Measurements from ENCODE around the gene SNX19. TPM values are rescaled to one million over a fixed set of nuclear protein-coding genes. Genes with fewer than 3 reads are reported as not detected.

The SNX19 gene
- total RNA-seq, 1 donor from 2014 or later, result 52.9 TPM

GRCh38 chr11:130874955-130875531 lies 41.2 kb downstream of the SNX19 start:
- Mint-ChIP-seq H3K4me1 (no peaks in the 10 kb centered on the region), H3K9me3 (no peaks in the 10 kb centered on the region), H3K4me3 (no peak overlapping the region), H3K27me3 (no peaks in the 10 kb centered on the region), H3K27ac (no peak overlapping the region), H3K36me3 (ENCODE audit: low read depth) (peaks cover 55% of the 10 kb centered on the region)
- no peak for DNase-seq
- intact Hi-C loops (cut with micrococcal nuclease), result no loop called here

- Mint-ChIP-seq H3K36me3 (ENCODE audit: low read depth) (peaks cover 54% of the 10 kb centered on the region), H3K4me3 (no peak overlapping the region)
Observed at GRCh38 chr11:130874396-130874795, 41.9 kb downstream of the SNX19 start.

GRCh38 chr11:130873761-130874160 lies 42.5 kb downstream of the SNX19 start:
- no peak overlapping the region for H3K27ac Mint-ChIP-seq
- no peaks in the 10 kb centered on the region for H3K27me3 Mint-ChIP-seq
- intact Hi-C loops (cut with micrococcal nuclease), result no loop called here
- peaks cover 49% of the 10 kb centered on the region for H3K36me3 Mint-ChIP-seq (ENCODE audit: low read depth)
- no peaks in the 10 kb centered on the region for H3K9me3 Mint-ChIP-seq
- no peak for DNase-seq
- H3K4me3 Mint-ChIP-seq, result no peak overlapping the region
- H3K4me1 Mint-ChIP-seq, result no peaks in the 10 kb centered on the region

More at GRCh38 chr11:130874396-130874795, 41.9 kb downstream of the SNX19 start:
- Mint-ChIP-seq H3K27me3 (no peaks in the 10 kb centered on the region), H3K4me1 (no peaks in the 10 kb centered on the region), H3K9me3 (no peaks in the 10 kb centered on the region), H3K27ac (no peak overlapping the region)
- intact Hi-C loops (cut with micrococcal nuclease), result no loop called here
- DNase-seq, result no peak

GRCh38 chr11:130872981-130873380 lies 43.3 kb downstream of the SNX19 start:
- H3K27ac Mint-ChIP-seq, result no peak overlapping the region
- H3K9me3 Mint-ChIP-seq, result no peaks in the 10 kb centered on the region
- H3K4me1 Mint-ChIP-seq, result no peaks in the 10 kb centered on the region
- DNase-seq, result no peak
- intact Hi-C loops (cut with micrococcal nuclease), result no loop called here
- H3K4me3 Mint-ChIP-seq, result no peak overlapping the region
- no peaks in the 10 kb centered on the region for H3K27me3 Mint-ChIP-seq
- H3K36me3 Mint-ChIP-seq (ENCODE audit: low read depth), result peaks cover 46% of the 10 kb centered on the region

DNA sequence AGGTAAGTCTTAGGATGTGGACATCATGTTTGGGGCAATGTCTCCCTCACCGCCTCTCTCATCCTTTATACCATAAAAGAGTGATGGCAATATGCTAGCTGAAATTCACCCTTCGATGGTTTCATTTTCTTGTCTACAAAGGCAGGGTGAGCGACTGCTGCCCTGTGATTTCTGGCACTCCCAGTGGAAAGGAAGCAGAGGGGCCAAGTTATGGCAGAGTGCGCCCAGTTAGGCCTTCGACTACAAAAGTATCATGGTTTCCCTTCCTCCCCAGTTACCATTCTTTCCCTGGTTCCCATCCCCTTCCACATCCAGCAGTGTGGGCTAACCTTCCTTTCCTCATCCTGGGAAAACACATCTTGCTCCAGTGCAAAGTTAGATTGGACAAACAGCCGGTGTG lies 43.8 kb downstream of the SNX19 start:
- H3K36me3 Mint-ChIP-seq (ENCODE audit: low read depth), result peaks cover 41% of the 10 kb centered on the region

DNA sequence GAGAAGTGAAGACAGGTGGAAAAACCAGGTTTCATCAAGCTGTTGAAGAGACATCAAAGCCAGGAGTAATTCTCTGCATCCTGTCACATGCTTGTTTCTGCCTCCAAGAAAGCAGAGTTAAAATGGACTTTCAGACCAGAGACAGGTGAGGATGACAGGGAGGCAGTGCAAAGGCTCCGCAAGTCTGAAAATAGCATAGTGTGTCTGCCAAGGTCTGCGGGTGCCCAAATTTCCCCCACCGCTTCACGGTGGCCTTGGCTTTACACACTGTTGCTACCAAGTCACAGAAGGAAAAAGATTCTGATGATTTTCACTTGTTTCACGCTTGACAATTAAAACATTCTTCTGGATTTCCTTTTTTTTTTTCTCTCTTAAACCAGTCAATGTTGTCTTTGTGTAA lies 44.2 kb downstream of the SNX19 start:
- Mint-ChIP-seq H3K27ac (no peak overlapping the region), H3K4me1 (no peaks in the 10 kb centered on the region), H3K27me3 (no peaks in the 10 kb centered on the region), H3K36me3 (ENCODE audit: low read depth) (peaks cover 37% of the 10 kb centered on the region), H3K4me3 (no peak overlapping the region), H3K9me3 (no peaks in the 10 kb centered on the region)
- no peak for DNase-seq
- intact Hi-C loops (cut with micrococcal nuclease), result no loop called here

More for the DNA sequence above, 43.8 kb downstream of the SNX19 start:
- Mint-ChIP-seq H3K9me3 (no peaks in the 10 kb centered on the region), H3K27me3 (no peaks in the 10 kb centered on the region), H3K4me1 (no peaks in the 10 kb centered on the region), H3K27ac (no peak overlapping the region), H3K4me3 (no peak overlapping the region)
- intact Hi-C loops (cut with micrococcal nuclease), result no loop called here
- no peak for DNase-seq

DNA sequence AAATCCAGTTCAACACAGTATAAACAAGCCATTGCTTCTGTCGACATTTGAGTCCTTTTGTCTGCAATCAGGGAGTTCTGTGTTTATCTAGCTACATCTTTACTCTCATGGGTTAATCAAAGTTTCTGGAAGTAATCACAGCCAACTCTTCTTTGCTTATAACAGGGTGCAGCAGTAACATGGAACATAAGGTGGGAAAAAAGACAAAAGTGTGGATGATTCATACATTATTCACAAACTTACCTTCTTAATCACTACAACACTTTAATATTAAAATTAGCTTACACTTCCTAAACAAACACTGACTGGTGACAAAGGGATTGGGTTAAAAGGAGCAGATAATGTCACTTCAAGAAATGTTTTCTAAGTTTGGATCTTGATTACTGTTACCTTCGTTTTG lies 44.7 kb downstream of the SNX19 start:
- no peaks in the 10 kb centered on the region for H3K9me3 Mint-ChIP-seq

GRCh38 chr11:130868721-130869390 lies 47.4 kb downstream of the SNX19 start:
- no peaks in the 10 kb centered on the region for H3K9me3 Mint-ChIP-seq
- intact Hi-C loops (cut with micrococcal nuclease), result no loop called here
- DNase-seq, result no peak
- H3K27ac Mint-ChIP-seq, result no peak overlapping the region
- no peaks in the 10 kb centered on the region for H3K27me3 Mint-ChIP-seq
- no peaks in the 10 kb centered on the region for H3K4me1 Mint-ChIP-seq
- no peak overlapping the region for H3K4me3 Mint-ChIP-seq
- peaks cover 20% of the 10 kb centered on the region for H3K36me3 Mint-ChIP-seq (ENCODE audit: low read depth)

More for the DNA sequence above, 44.7 kb downstream of the SNX19 start:
- Mint-ChIP-seq H3K4me1 (no peaks in the 10 kb centered on the region), H3K27me3 (no peaks in the 10 kb centered on the region), H3K36me3 (ENCODE audit: low read depth) (peaks cover 33% of the 10 kb centered on the region), H3K4me3 (no peak overlapping the region), H3K27ac (no peak overlapping the region)
- intact Hi-C loops (cut with micrococcal nuclease), result no loop called here
- no peak for DNase-seq

GRCh38 chr11:130868086-130868710 lies 48.1 kb downstream of the SNX19 start:
- Mint-ChIP-seq H3K27me3 (no peaks in the 10 kb centered on the region), H3K4me1 (no peaks in the 10 kb centered on the region), H3K4me3 (no peak overlapping the region), H3K9me3 (no peaks in the 10 kb centered on the region), H3K36me3 (ENCODE audit: low read depth) (peaks cover 15% of the 10 kb centered on the region), H3K27ac (no peak overlapping the region)
- DNase-seq, result no peak
- intact Hi-C loops (cut with micrococcal nuclease), result no loop called here

DNA sequence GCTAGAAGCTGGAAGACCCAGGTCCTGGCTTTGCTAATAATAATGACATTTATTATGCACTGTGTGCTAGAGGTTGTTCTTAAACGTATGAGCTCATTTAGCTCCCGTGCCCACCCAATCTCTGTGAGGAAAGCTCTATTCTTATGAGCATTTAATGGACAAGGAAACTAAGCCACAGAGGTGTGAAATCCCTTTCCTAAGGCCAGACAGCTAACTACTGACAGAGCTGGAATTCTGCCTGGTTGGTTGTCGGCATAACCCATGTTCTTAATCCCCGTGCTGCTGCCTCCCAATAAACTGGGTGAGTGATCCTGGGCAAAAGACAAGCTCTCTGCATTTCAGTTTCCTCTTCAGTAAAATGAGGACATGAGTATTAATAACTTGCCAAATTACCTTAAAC lies 49.4 kb downstream of the SNX19 start:
- Mint-ChIP-seq H3K36me3 (ENCODE audit: low read depth) (peaks cover 15% of the 10 kb centered on the region), H3K4me3 (no peak overlapping the region), H3K4me1 (no peaks in the 10 kb centered on the region), H3K9me3 (no peaks in the 10 kb centered on the region), H3K27me3 (no peaks in the 10 kb centered on the region), H3K27ac (no peak overlapping the region)
- intact Hi-C loops (cut with micrococcal nuclease), result no loop called here
- no peak for DNase-seq

- DNase-seq, result no peak
- H3K36me3 Mint-ChIP-seq (ENCODE audit: low read depth), result peaks cover 6% of the 10 kb centered on the region
- H3K27ac Mint-ChIP-seq, result no peak overlapping the region
- H3K4me1 Mint-ChIP-seq, result no peaks in the 10 kb centered on the region
- intact Hi-C loops (cut with micrococcal nuclease), result no loop called here
- no peaks in the 10 kb centered on the region for H3K9me3 Mint-ChIP-seq
- no peak overlapping the region for H3K4me3 Mint-ChIP-seq
- H3K27me3 Mint-ChIP-seq, result no peaks in the 10 kb centered on the region
Observed at GRCh38 chr11:130865774-130866114, 50.5 kb downstream of the SNX19 start.

DNA sequence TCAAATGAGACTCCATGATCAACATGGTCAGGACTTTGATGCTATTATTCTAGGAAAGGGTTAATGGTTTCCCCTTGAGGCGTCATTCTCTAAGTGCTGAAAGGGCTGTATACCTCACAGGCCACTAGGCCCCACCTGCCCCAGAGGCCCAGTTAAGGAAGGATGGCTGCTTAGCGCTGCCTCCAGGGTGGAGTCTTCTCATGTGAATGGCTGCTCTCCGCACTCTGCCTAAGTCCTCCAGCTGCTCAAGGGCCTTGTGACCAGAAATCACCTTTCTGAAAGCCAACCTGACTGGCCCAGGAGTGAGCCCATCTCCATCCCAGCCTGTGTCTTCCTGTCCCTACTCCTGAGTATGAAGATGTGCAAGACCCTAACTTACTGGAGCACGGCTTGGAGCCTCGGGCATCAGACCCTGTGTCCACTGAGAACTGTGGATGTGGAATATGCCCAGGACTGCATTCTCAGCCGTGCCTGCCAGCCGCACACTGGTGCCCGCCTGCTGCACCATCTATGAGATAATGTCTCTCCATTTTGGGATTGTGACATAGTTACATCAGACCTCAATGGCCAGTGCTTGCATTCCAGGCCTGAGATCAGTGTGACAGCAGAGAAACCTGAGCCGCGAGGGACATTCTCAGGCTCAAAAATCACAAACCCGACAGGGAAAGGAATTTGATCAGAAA lies 51.0 kb downstream of the SNX19 start:
- H3K4me1 Mint-ChIP-seq, result no peaks in the 10 kb centered on the region
- intact Hi-C loops (cut with micrococcal nuclease), result no loop called here
- H3K9me3 Mint-ChIP-seq, result no peaks in the 10 kb centered on the region

DNA sequence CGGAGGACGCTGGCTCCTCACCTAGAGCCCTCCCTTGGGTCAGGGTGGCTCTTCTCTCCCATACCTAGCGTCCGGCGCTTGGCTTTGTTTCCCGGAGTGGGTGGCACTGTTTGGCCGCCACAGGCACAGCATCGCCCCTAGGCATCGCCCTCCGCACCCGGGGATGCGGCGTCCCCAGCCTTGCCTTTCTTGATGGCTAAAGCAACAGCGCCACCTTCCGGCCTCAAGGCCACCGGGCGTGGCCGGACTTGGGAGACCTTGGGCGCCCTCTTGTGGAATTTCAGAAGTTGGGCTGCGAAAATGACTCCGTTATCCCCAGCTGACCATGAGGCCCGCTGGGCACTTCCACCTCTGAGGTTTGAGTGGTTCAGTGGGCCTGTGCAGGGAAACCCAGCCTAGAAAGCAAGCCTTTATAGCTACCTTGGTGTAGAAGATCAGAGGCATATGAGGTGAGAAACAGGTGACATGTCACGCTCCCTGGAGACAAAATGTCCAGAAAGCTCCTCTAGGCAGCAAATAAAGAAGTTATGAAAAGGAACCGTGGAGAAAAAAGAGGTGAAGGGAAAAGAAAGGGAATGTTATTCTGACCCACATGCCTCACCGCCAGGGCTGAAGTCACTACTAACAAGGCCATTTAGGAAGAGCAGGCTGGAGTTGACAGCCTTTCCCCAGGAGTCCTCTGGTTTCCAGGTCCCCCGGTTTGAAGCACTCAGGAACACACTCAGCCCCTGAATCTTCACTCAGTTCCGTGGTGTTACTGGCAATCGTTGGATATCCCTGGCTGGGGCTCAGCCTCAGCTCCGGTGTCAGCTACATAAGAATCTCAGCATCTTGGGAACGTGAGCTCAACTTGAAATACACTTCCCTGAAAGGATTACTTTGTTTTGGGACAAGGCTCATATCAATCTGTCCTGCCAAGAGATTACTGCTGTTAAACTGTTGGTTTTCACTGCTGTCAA lies 54.1 kb downstream of the SNX19 start:
- Mint-ChIP-seq H3K4me3 (no peak overlapping the region), H3K27ac (no peak overlapping the region), H3K36me3 (ENCODE audit: low read depth) (no peaks in the 10 kb centered on the region), H3K4me1 (no peaks in the 10 kb centered on the region), H3K9me3 (no peaks in the 10 kb centered on the region), H3K27me3 (peaks cover under 1% of the 10 kb centered on the region)
- DNase-seq, result peak; percentile 96
- intact Hi-C loops (cut with micrococcal nuclease), result loop anchor here (1.0 to 5.0 kb wide), 3 partner anchors 32 to 650 kb away; no protein-coding TSS in a partner anchor

More for the DNA sequence above, 51.0 kb downstream of the SNX19 start:
- DNase-seq, result no peak
- Mint-ChIP-seq H3K4me3 (no peak overlapping the region), H3K36me3 (ENCODE audit: low read depth) (peaks cover 4% of the 10 kb centered on the region), H3K27ac (no peak overlapping the region), H3K27me3 (no peaks in the 10 kb centered on the region)

Measured in activated CD4-positive, alpha-beta T cell treated with anti-CD3 and anti-CD28 coated beads, Interleukin-2, amount 10 ng/mL, durations not matched to agents 24 days and 14 days (primary cell).